Mammary microvascular endothelial cell (primary cell): ENCODE results near the gene SOCS1. TPM values are rescaled to one million over a fixed set of nuclear protein-coding genes. Genes with fewer than 3 reads are reported as not detected.

ENCODE experiments used
- total RNA-seq: library from RNA; depleted of rRNA; stranded (reverse); fragments of >200 nt; gene quantifications from 2 replicates; pipeline ENCODE4 v1.2.3, GENCODE V29; 2015

Gene SOCS1
- total RNA-seq = 1.7 and 2.4 TPM in 2 replicates

GRCh38 chr16:11255737-11256660 is at the start of gene SOCS1:
Gene SOCS1, minus strand, starts transcription at chr16:11256204. Its CDS starts 726 bp downstream, at chr16:11255478.

GRCh38 chr16:11280616-11281522 is 24.9 kb upstream of the SOCS1 start, which contains the start of gene PRM1:
Gene PRM1, minus strand, starts transcription at chr16:11281330. Its CDS starts 92 bp downstream, at chr16:11281238.

GRCh38 chr16:11276143-11276895 is 20.3 kb upstream of the SOCS1 start, which contains the start of gene PRM2:
Gene PRM2, minus strand, starts transcription at chr16:11276480. Its CDS starts 110 bp downstream, at chr16:11276370.

DNA sequence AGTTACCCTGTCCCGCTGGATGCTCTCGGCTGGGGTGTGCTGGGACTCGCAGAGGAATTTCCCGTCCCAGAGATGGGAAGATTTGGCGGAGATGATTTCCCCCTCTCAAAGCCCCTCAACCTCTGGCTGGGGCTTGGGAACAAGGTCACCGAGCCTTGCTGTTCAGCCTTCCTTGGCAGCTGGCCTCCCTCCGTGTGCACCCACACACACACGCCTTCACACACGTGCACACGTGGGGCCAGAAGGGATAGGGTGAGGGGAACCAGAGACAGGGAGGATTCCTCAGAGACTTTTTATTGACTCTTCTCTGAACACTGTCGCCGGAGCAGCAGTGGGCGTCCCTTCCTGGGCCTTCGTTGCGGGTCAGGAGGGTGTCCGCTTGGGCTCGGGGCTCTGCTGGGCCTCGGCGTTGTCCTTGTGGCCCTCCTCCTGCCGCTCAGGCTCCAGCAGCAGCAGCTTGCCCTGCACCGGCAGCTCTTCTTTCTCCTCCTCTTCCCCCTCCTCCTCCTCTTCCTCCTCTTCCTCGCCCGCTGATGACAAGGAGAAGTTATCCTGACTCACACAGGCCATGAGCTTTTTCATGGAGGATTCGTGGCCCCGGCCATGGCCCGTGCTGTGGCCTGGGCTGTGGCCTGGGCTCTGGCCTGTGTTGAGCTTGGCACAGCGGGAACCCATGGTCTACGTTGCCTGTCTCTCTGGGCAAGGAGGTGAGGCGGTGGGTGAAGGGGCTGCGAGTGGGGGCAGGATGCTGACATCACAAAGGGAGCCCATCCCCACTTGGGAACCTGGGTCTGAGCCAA is 17.1 kb upstream of the SOCS1 start, which contains the start of gene PRM3:
TSS of gene PRM3 (minus strand) at position 709 of the 800 bp plus-strand sequence. CDS start at position 675, 34 bp downstream.

DNA sequence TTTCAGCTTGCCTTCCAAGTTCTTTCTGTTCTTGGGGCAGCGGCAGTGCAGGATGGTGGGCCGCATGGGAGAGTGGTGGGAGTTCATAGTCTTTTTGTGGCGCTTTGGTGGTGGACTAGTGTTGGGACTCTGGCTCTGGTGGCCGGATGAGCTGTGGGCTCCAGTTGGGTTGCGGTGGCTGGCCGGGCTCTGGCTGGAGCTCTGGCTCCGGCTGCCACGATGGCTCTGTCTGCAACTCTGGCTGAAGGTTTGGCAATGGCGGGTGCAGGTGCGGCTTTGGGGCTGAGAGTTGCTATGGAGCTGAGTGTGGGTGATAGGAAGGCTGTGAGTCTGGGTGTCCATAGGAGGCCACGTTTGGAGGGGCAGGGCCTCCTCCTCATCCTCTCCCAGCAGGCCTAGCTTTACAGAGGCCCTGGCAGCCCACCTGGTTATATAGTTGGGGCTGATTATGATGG is 12.9 kb upstream of the SOCS1 start, which contains the start of gene TNP2:
TSS of gene TNP2 (minus strand) at position 405 of the 455 bp plus-strand sequence. CDS start at position 342, 63 bp downstream.

Other genes with a start within 250 kb of the SOCS1 start
- not detected in 2 replicates for gene TNP2, start 13.1 kb upstream of the SOCS1 start, total RNA-seq
- gene PRM3, start 17.4 kb upstream of the SOCS1 start, total RNA-seq = not detected in 2 replicates
- gene PRM2, start 20.3 kb upstream of the SOCS1 start, total RNA-seq = not detected in 2 replicates
- gene PRM1, start 25.1 kb upstream of the SOCS1 start, total RNA-seq = not detected in 2 replicates
- 13.1 and 15.9 TPM in 2 replicates for gene RMI2, start 89.3 kb upstream of the SOCS1 start, total RNA-seq